Fibroblast of lung (primary cell): ENCODE data around the gene MRE11. TPM values are rescaled to one million over a fixed set of nuclear protein-coding genes. Genes with fewer than 3 reads are reported as not detected.
"Not testable (repeated sequence)": the region's sequence is repeated elsewhere in the genome, so short reads cannot be mapped to it uniquely, and the experiment has no call there.

Experiments used
- DNase-seq, 2 donors: peaks; one replicate each; pipeline versions ENCODE4 v3.0.0 to v3.0.0-alpha.2; 2010; ENCODE audit warnings: low read depth in 2 of 2
- H2AFZ ChIP-seq: 2 replicates; pipeline ENCODE4 v1.5.1; 2012; ENCODE audit warnings: low read length, control low read depth, inconsistent platforms
- H3K27ac ChIP-seq: 2 replicates; pipeline ENCODE4 v1.5.1; 2011; ENCODE audit warnings: low read length, control low read depth; ENCODE audit not compliant: insufficient read depth
- H3K27me3 ChIP-seq: 2 replicates; pipeline ENCODE4 v1.5.1; 2011; ENCODE audit warnings: mild to moderate bottlenecking, low read length; ENCODE audit not compliant: control insufficient read depth, insufficient read depth
- H3K36me3 ChIP-seq: 2 replicates; pipeline ENCODE4 v1.5.1; 2011; ENCODE audit warnings: low read length; ENCODE audit not compliant: control insufficient read depth, insufficient read depth
- H3K4me1 ChIP-seq: 2 replicates; pipeline ENCODE4 v1.5.1; 2011; ENCODE audit warnings: low read length; ENCODE audit not compliant: control insufficient read depth, insufficient read depth; ENCODE audit errors: extremely low read depth
- H3K4me2 ChIP-seq: 2 replicates; pipeline ENCODE4 v1.5.1; 2011; ENCODE audit warnings: low read length, control low read depth; ENCODE audit not compliant: insufficient read depth; ENCODE audit errors: extremely low read depth
- H3K4me3 ChIP-seq, 4 experiments: fragments of 200-600 bp in 1 of 4; sonication (generic) in 1 of 4; replicated peaks in 1 of 4; 2 replicates each; pipeline ENCODE4 v1.5.1; 2011 to 2016; ENCODE audit warnings: low read length in 4 of 4, low read depth in 3 of 4, mild to moderate bottlenecking in 3 of 4, control low read depth in 2 of 4, inconsistent platforms in 1 of 4, mixed read lengths in 1 of 4; ENCODE audit not compliant: insufficient read depth in 1 of 4; ENCODE audit errors: control extremely low read depth in 1 of 4
- H3K79me2 ChIP-seq: 2 replicates; pipeline ENCODE4 v1.5.1; 2012; ENCODE audit warnings: mild to moderate bottlenecking, low read length, inconsistent platforms; ENCODE audit not compliant: control insufficient read depth, insufficient read depth
- H3K9ac ChIP-seq: 2 replicates; pipeline ENCODE4 v1.5.1; 2011; ENCODE audit warnings: mild to moderate bottlenecking, low read length, control low read depth; ENCODE audit not compliant: insufficient read depth
- H3K9me3 ChIP-seq: 2 replicates; pipeline ENCODE4 v1.5.1; 2012; ENCODE audit warnings: low read depth, low read length; ENCODE audit not compliant: control insufficient read depth, insufficient read depth
- H4K20me1 ChIP-seq: 2 replicates; pipeline ENCODE4 v1.5.1; 2011; ENCODE audit warnings: low read length; ENCODE audit not compliant: control insufficient read depth, insufficient read depth; ENCODE audit errors: extremely low read depth
- EZH2 ChIP-seq: IDR thresholded peaks from 2 replicates; pipeline ENCODE4 v1.5.1; 2012; ENCODE audit warnings: low read length, control low read depth, mild to moderate bottlenecking; ENCODE audit errors: missing control alignments
- polyA plus RNA-seq, 2 donors: library from polyadenylated mRNA; depleted of rRNA in 1 of 2; stranded (reverse) in 1 of 2; unstranded in 1 of 2; fragments of >200 nt; gene quantifications; 2 replicates each; pipeline ENCODE4 v1.2.1, GENCODE V29; 2011 to 2012; ENCODE audit warnings: missing spikeins in 1 of 2
- total RNA-seq: library from RNA; depleted of rRNA; stranded (reverse); fragments of >200 nt; gene quantifications from 2 replicates; pipeline ENCODE4 v1.2.1, GENCODE V29; 2014
- TF ChIP-seq, protein P1 (sequence below), 2 donors: IDR thresholded peaks in 1 of 2; conservative IDR thresholded peaks in 1 of 2; 1 replicate in 1 of 2; 2 replicates in 1 of 2; pipeline ENCODE4 v1.5.1; 2011 to 2012; ENCODE audit warnings: low read length in 2 of 2, control low read depth in 1 of 2, inconsistent platforms in 1 of 2, low read depth in 1 of 2, mild to moderate bottlenecking in 1 of 2

Gene MRE11
- total and polyA plus RNA-seq, 2 donors (not counting 1 experiment from before 2014, with no cell fraction given) = 6.9 to 7.4 TPM

DNA sequence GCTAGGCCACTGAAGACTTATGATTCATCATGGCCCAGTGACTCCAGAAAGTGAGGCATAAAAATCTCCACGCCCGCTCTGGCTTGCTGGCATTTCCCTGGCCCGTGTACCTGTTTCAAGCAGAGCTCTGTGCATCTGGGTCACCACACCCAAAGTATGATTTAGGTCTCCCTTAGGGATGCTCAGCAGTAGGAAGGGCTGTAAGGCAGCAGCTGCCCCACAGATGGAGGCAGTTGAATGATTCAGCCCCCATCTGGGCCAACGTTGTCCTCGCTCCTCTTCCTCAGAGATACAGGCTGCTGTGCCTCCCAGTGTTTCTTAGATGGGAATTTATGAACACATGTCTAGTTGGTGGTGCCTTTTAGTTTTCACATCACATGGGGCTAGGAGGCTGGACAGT is 114.0 kb downstream of the MRE11 start:
- Histone ChIP-seq H3K9me3 (no peaks in the 10 kb centered on the region), H3K36me3 (no peaks in the 10 kb centered on the region), H3K79me2 (no peaks in the 10 kb centered on the region), H3K4me3 (no peak overlapping the region), H4K20me1 (no peaks in the 10 kb centered on the region), H3K4me2 (no peak overlapping the region), H3K27me3 (no peaks in the 10 kb centered on the region), H3K27ac (no peak overlapping the region), H2AFZ (no peak overlapping the region), H3K9ac (no peak overlapping the region), H3K4me1 (no peaks in the 10 kb centered on the region)
- no peak for TF ChIP-seq EZH2
- TF ChIP-seq, protein P1, sequence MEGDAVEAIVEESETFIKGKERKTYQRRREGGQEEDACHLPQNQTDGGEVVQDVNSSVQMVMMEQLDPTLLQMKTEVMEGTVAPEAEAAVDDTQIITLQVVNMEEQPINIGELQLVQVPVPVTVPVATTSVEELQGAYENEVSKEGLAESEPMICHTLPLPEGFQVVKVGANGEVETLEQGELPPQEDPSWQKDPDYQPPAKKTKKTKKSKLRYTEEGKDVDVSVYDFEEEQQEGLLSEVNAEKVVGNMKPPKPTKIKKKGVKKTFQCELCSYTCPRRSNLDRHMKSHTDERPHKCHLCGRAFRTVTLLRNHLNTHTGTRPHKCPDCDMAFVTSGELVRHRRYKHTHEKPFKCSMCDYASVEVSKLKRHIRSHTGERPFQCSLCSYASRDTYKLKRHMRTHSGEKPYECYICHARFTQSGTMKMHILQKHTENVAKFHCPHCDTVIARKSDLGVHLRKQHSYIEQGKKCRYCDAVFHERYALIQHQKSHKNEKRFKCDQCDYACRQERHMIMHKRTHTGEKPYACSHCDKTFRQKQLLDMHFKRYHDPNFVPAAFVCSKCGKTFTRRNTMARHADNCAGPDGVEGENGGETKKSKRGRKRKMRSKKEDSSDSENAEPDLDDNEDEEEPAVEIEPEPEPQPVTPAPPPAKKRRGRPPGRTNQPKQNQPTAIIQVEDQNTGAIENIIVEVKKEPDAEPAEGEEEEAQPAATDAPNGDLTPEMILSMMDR (conservative IDR thresholded peaks at IDR 0.05 in 1 of 2, IDR thresholded peaks at IDR 0.05 in 1 of 2; ENCODE audit: low read depth in 1 of 2, low read length in 2 of 2) = no peak
- no peak for DNase-seq

DNA sequence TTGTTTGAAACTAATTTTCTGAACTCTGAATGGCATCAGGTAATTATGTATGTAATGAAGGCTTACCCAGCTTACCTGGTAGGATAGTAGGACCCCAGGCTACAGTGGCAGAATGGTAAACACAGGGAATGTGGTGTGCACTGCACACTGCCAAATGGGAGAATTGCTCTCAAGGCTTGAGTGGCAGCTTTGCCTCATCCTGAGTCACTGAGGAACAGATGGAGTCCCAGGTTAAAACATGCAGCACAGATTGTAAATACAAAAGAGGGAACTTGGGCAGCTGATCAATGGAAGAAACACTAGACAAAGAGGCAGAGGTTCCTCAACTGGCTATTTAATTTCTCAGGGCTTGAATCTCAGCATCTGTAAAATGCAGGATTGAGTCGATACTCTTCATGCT is 116.8 kb downstream of the MRE11 start:
- Histone ChIP-seq H3K79me2 (no peaks in the 10 kb centered on the region), H3K36me3 (no peaks in the 10 kb centered on the region), H3K4me1 (no peaks in the 10 kb centered on the region), H3K27ac (no peak overlapping the region), H3K4me3 (no peak overlapping the region), H3K4me2 (no peak overlapping the region), H3K27me3 (no peaks in the 10 kb centered on the region), H3K9ac (no peak overlapping the region), H3K9me3 (no peaks in the 10 kb centered on the region), H2AFZ (no peak overlapping the region), H4K20me1 (no peaks in the 10 kb centered on the region)
- TF ChIP-seq, protein P1 (conservative IDR thresholded peaks at IDR 0.05 in 1 of 2, IDR thresholded peaks at IDR 0.05 in 1 of 2; ENCODE audit: low read depth in 1 of 2, low read length in 2 of 2) = no peak
- no peak for TF ChIP-seq EZH2
- no peak for DNase-seq

DNA sequence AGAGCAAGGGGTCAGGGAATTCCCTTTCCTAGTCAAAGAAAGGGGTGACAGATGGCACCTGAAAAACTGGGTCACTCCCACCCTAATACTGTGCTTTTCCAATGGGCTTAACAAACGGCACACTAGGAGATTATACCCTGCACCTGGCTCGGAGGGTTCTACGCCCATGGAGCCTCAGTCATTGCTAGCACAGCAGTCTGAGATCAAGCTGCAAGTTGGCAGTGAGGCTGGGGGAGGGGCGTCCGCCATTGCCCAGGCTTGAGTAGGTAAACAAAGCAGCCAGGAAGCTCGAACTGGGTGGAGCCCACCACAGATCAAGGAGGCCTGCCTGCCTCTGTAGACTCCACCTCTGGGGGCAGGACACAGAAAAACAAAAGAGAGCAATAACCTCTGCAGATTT is 123.1 kb downstream of the MRE11 start:
- not testable (repeated sequence) for H3K9ac ChIP-seq, H3K4me2 ChIP-seq, H3K27me3 ChIP-seq, H4K20me1 ChIP-seq, H3K27ac ChIP-seq, DNase-seq, H2AFZ ChIP-seq, H3K9me3 ChIP-seq, H3K4me1 ChIP-seq, H3K79me2 ChIP-seq, H3K36me3 ChIP-seq, H3K4me3 ChIP-seq

Other genes starting within 250 kb of the MRE11 start
- gene IZUMO1R, start 189.3 kb downstream of the MRE11 start, total RNA-seq = not detected in 2 replicates
- gene IZUMO1R, start 189.3 kb downstream of the MRE11 start, polyA plus RNA-seq = not detected in 2 replicates
- gene GPR83, start 92.4 kb downstream of the MRE11 start, total RNA-seq = not detected in 2 replicates
- gene GPR83, start 92.4 kb downstream of the MRE11 start, polyA plus RNA-seq = 0.03 and 0.05 TPM in 2 replicates
- 14.9 and 17.2 TPM in 2 replicates for gene ANKRD49, start 140 bp upstream of the MRE11 start, total RNA-seq
- 9.2 and 12.9 TPM in 2 replicates for gene ANKRD49, start 140 bp upstream of the MRE11 start, polyA plus RNA-seq
- not detected in 2 replicates for gene C11orf97, start 18.6 kb upstream of the MRE11 start, total RNA-seq
- not detected in 2 replicates for gene C11orf97, start 18.6 kb upstream of the MRE11 start, polyA plus RNA-seq
- 5.1 and 5.4 TPM in 2 replicates for gene FUT4, start 50.1 kb upstream of the MRE11 start, total RNA-seq
- gene FUT4, start 50.1 kb upstream of the MRE11 start, polyA plus RNA-seq = 2.7 and 2.8 TPM in 2 replicates
- gene PIWIL4, start 73.5 kb upstream of the MRE11 start, total RNA-seq = 3.3 and 3.6 TPM in 2 replicates
- gene PIWIL4, start 73.5 kb upstream of the MRE11 start, polyA plus RNA-seq = 0.76 and 1.2 TPM in 2 replicates